ENCODE results near the gene PLXNA1.

DNA sequence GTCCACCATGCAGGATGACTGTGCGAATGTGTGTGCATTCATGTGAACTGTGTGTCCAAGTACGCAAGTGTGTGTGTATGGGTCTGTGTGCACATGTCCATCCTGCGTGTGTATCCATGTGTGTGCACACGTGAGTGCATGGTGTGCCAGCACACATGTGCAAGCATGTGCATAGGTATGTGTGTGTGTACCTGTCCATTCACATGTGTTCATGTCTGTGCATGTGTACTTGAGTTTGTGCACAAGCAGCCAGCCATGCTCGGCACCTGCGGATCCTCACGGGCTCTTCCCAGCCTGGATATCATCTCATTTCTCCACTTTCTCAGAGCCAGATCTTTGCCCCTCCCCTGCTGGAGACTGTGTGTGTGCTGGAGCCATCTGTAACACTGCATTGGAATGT lies 18.7 kb upstream of the PLXNA1 start:
- TF ChIP-seq, protein P1, sequence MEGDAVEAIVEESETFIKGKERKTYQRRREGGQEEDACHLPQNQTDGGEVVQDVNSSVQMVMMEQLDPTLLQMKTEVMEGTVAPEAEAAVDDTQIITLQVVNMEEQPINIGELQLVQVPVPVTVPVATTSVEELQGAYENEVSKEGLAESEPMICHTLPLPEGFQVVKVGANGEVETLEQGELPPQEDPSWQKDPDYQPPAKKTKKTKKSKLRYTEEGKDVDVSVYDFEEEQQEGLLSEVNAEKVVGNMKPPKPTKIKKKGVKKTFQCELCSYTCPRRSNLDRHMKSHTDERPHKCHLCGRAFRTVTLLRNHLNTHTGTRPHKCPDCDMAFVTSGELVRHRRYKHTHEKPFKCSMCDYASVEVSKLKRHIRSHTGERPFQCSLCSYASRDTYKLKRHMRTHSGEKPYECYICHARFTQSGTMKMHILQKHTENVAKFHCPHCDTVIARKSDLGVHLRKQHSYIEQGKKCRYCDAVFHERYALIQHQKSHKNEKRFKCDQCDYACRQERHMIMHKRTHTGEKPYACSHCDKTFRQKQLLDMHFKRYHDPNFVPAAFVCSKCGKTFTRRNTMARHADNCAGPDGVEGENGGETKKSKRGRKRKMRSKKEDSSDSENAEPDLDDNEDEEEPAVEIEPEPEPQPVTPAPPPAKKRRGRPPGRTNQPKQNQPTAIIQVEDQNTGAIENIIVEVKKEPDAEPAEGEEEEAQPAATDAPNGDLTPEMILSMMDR (IDR thresholded peaks at IDR 0.05) = no peak
- no peak for TF ChIP-seq SIN3A (IDR thresholded peaks at IDR 0.05; ENCODE audit: borderline replicate concordance, insufficient read depth, low read depth, low read length)
- TF ChIP-seq, protein P2, sequence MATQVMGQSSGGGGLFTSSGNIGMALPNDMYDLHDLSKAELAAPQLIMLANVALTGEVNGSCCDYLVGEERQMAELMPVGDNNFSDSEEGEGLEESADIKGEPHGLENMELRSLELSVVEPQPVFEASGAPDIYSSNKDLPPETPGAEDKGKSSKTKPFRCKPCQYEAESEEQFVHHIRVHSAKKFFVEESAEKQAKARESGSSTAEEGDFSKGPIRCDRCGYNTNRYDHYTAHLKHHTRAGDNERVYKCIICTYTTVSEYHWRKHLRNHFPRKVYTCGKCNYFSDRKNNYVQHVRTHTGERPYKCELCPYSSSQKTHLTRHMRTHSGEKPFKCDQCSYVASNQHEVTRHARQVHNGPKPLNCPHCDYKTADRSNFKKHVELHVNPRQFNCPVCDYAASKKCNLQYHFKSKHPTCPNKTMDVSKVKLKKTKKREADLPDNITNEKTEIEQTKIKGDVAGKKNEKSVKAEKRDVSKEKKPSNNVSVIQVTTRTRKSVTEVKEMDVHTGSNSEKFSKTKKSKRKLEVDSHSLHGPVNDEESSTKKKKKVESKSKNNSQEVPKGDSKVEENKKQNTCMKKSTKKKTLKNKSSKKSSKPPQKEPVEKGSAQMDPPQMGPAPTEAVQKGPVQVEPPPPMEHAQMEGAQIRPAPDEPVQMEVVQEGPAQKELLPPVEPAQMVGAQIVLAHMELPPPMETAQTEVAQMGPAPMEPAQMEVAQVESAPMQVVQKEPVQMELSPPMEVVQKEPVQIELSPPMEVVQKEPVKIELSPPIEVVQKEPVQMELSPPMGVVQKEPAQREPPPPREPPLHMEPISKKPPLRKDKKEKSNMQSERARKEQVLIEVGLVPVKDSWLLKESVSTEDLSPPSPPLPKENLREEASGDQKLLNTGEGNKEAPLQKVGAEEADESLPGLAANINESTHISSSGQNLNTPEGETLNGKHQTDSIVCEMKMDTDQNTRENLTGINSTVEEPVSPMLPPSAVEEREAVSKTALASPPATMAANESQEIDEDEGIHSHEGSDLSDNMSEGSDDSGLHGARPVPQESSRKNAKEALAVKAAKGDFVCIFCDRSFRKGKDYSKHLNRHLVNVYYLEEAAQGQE (IDR thresholded peaks at IDR 0.05; ENCODE audit: insufficient read depth in 1 of 2, low read depth in 2 of 2, low read length in 1 of 2) = no peak
- no peak for TF ChIP-seq POLR2AphosphoS5 (IDR thresholded peaks at IDR 0.05; ENCODE audit: low read depth, low read length)

Data from Panc1 (cell line).